CD8-positive, alpha-beta memory T cell (primary cell): ENCODE data around the gene TBPL2. TPM values are rescaled to one million over a fixed set of nuclear protein-coding genes. Genes with fewer than 3 reads are reported as not detected.
A peak's percentile ranks its signal among the peaks of the same experiment; 100 is the strongest.

ENCODE experiments used
- CTCF ChIA-PET: fragments of 350-600 bp; sonication (Branson Sonifier 250); formaldehyde crosslinking; loops from one replicate; lab custom pipeline; 2021; ENCODE audit warnings: antibody characterized with exemption; lab: Charles Lee
- POLR2A ChIA-PET: fragments of 350-600 bp; sonication (Branson Sonifier 250); formaldehyde crosslinking; loops from one replicate; lab custom pipeline; 2021; ENCODE audit warnings: antibody characterized with exemption; lab: Charles Lee
- DNase-seq, 5 donors: peaks; one replicate each; pipeline versions ENCODE4 v3.0.0 to v3.0.0-alpha.2; 2020 to 2022; ENCODE audit warnings: mixed read lengths in 1 of 5
- H3K27ac ChIP-seq: one replicate; pipeline ENCODE4 v1.7.0; 2013; ENCODE audit warnings: low read depth, mild to moderate bottlenecking, low read length, moderate library complexity
- H3K27me3 ChIP-seq: 2 replicates; pipeline ENCODE4 v1.7.0; 2013; ENCODE audit warnings: low read length, mild to moderate bottlenecking; ENCODE audit not compliant: insufficient read depth, poor library complexity, severe bottlenecking
- H3K36me3 ChIP-seq: 2 replicates; pipeline ENCODE4 v1.7.0; 2013; ENCODE audit warnings: mild to moderate bottlenecking, low read length, moderate library complexity; ENCODE audit not compliant: insufficient read depth
- H3K4me1 ChIP-seq: 2 replicates; pipeline ENCODE4 v1.7.0; 2013; ENCODE audit warnings: mild to moderate bottlenecking, low read length, moderate library complexity; ENCODE audit not compliant: insufficient read depth
- H3K4me3 ChIP-seq: 2 replicates; pipeline ENCODE4 v1.7.0; 2013; ENCODE audit warnings: mild to moderate bottlenecking, low read length
- H3K9me3 ChIP-seq: 2 replicates; pipeline ENCODE4 v1.7.0; 2013; ENCODE audit warnings: mild to moderate bottlenecking, low read length
- H3K27ac Mint-ChIP-seq, 8 donors: one replicate each; pipeline ENCODE4 v1.8.0; 2020 to 2021; ENCODE audit warnings: mixed read lengths in 8 of 8, mild to moderate bottlenecking in 6 of 8, inconsistent platforms in 3 of 8, moderate library complexity in 3 of 8
- H3K27me3 Mint-ChIP-seq, 2 donors: one replicate each; pipeline ENCODE4 v1.8.0; 2020 to 2021; ENCODE audit warnings: mixed read lengths in 2 of 2, mild to moderate bottlenecking in 1 of 2, moderate library complexity in 1 of 2
- H3K36me3 Mint-ChIP-seq, 3 donors: one replicate each; pipeline ENCODE4 v1.8.0; 2020 to 2021; ENCODE audit warnings: mixed read lengths in 3 of 3, inconsistent platforms in 1 of 3, mild to moderate bottlenecking in 1 of 3
- H3K4me1 Mint-ChIP-seq, 3 donors: one replicate each; pipeline ENCODE4 v1.8.0; 2020 to 2021; ENCODE audit warnings: mixed read lengths in 3 of 3, inconsistent platforms in 1 of 3, mild to moderate bottlenecking in 1 of 3
- H3K4me3 Mint-ChIP-seq, 7 donors: one replicate each; pipeline ENCODE4 v1.8.0; 2020 to 2021; ENCODE audit warnings: mixed read lengths in 7 of 7, mild to moderate bottlenecking in 6 of 7, moderate library complexity in 4 of 7, inconsistent platforms in 2 of 7
- H3K9me3 Mint-ChIP-seq, 5 donors: one replicate each; pipeline ENCODE4 v1.8.0; 2020 to 2022; ENCODE audit warnings: mixed read lengths in 5 of 5, mild to moderate bottlenecking in 3 of 5, moderate library complexity in 2 of 5, inconsistent platforms in 1 of 5
- polyA plus RNA-seq: library from polyadenylated mRNA; unstranded; fragments of 300-500 nt; fragmentation: Illumina TruSeq; gene quantifications from one replicate; pipeline ENCODE4 v1.2.3, GENCODE V29; 2021
- total RNA-seq, 2 experiments: library from RNA; stranded (reverse); gene quantifications; one replicate each; pipeline ENCODE4 v1.2.3, GENCODE V29; 2021

The TBPL2 gene
- total and polyA plus RNA-seq, 3 experiments from 2014 or later, result not detected

GRCh38 chr14:55399183-55399582 lies 41.2 kb downstream of the TBPL2 start:
- DNase-seq, result no peak
- ChIA-PET POLR2A (no interaction called here), CTCF (no interaction called here)
- peaks cover 0 to 33% (median 19%) of the 10 kb centered on the region in 3 donors for H3K36me3 Mint-ChIP-seq
- Histone ChIP-seq H3K4me1 (peaks cover 4% of the 10 kb centered on the region), H3K36me3 (no peaks in the 10 kb centered on the region), H3K27me3 (no peaks in the 10 kb centered on the region), H3K9me3 (no peaks in the 10 kb centered on the region), H3K4me3 (no peak overlapping the region), H3K27ac (no peak overlapping the region)
- H3K4me1 Mint-ChIP-seq, result peaks cover 14 to 45% (median 39%) of the 10 kb centered on the region in 3 donors
- H3K27ac Mint-ChIP-seq, result no peak overlapping the region
- no peak overlapping the region for H3K4me3 Mint-ChIP-seq
- H3K27me3 Mint-ChIP-seq, result no peaks in the 10 kb centered on the region
- no peaks in the 10 kb centered on the region for H3K9me3 Mint-ChIP-seq

DNA sequence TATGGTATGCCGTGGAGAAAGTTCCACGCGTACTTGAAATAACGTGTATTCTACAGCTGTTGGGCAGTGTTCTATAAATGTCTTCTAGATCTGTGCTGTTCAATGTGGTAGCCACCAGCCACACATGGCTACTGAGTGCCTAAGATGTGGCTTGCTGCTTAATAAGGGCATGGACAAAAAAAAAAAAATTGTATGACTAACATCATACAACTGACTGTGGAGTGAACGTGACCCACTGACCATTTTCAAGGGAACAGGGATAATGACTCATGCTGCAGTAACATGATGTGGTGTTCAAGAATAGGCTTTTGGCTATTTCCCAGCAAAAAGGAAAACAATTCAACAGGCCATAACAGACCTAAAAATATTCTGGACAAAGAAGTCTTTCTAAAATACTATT lies 41.7 kb downstream of the TBPL2 start:
- ChIA-PET CTCF (no interaction called here), POLR2A (no interaction called here)
- no peaks in the 10 kb centered on the region for H3K36me3 ChIP-seq
- Mint-ChIP-seq H3K4me1 (peaks cover 11 to 41% (median 35%) of the 10 kb centered on the region in 3 donors), H3K27ac (no peak overlapping the region), H3K27me3 (no peaks in the 10 kb centered on the region), H3K9me3 (no peaks in the 10 kb centered on the region), H3K4me3 (no peak overlapping the region), H3K36me3 (peaks cover 0 to 34% (median 19%) of the 10 kb centered on the region in 3 donors)
- no peak overlapping the region for H3K4me3 ChIP-seq
- no peak for DNase-seq
- no peaks in the 10 kb centered on the region for H3K9me3 ChIP-seq
- no peaks in the 10 kb centered on the region for H3K27me3 ChIP-seq
- H3K4me1 ChIP-seq, result no peaks in the 10 kb centered on the region
- H3K27ac ChIP-seq, result no peak overlapping the region

GRCh38 chr14:55389330-55389729 lies 51.1 kb downstream of the TBPL2 start:
- Mint-ChIP-seq H3K27ac (peak overlapping the region in 3 of 8 donors; percentile 2 to 52 (median 39)), H3K4me3 (no peak overlapping the region), H3K36me3 (peaks cover 14 to 70% (median 16%) of the 10 kb centered on the region in 3 donors), H3K9me3 (no peaks in the 10 kb centered on the region), H3K4me1 (peaks cover 17 to 30% (median 23%) of the 10 kb centered on the region in 3 donors), H3K27me3 (no peaks in the 10 kb centered on the region)
- no peaks in the 10 kb centered on the region for H3K9me3 ChIP-seq
- ChIA-PET CTCF (no interaction called here), POLR2A (no interaction called here)
- peaks cover 16% of the 10 kb centered on the region for H3K36me3 ChIP-seq
- no peak overlapping the region for H3K4me3 ChIP-seq
- peaks cover 5% of the 10 kb centered on the region for H3K4me1 ChIP-seq
- DNase-seq, result no peak
- no peak overlapping the region for H3K27ac ChIP-seq
- no peaks in the 10 kb centered on the region for H3K27me3 ChIP-seq

- Histone ChIP-seq H3K4me3 (no peak overlapping the region), H3K4me1 (peaks cover 5% of the 10 kb centered on the region), H3K27ac (no peak overlapping the region), H3K36me3 (peaks cover 16% of the 10 kb centered on the region), H3K27me3 (no peaks in the 10 kb centered on the region), H3K9me3 (no peaks in the 10 kb centered on the region)
- Mint-ChIP-seq H3K27me3 (no peaks in the 10 kb centered on the region), H3K4me1 (peaks cover 17 to 33% (median 23%) of the 10 kb centered on the region in 3 donors), H3K27ac (peak overlapping the region in 3 of 8 donors; percentile 17 to 69 (median 67)), H3K4me3 (no peak overlapping the region), H3K36me3 (peaks cover 16 to 77% (median 16%) of the 10 kb centered on the region in 3 donors), H3K9me3 (no peaks in the 10 kb centered on the region)
- ChIA-PET POLR2A (no interaction called here), CTCF (interaction anchor here (1.2 kb wide), 1 partner anchor 17 kb away, joined by 3 read pairs; no protein-coding TSS in a partner anchor)
- no peak for DNase-seq
These were observed 52.3 kb downstream of the TBPL2 start for GRCh38 chr14:55388160-55388559.

GRCh38 chr14:55387121-55387520 lies 53.3 kb downstream of the TBPL2 start:
- peak overlapping the region in 2 of 7 donors; percentile 2 to 56 for H3K4me3 Mint-ChIP-seq
- H3K27ac ChIP-seq, result no peak overlapping the region
- DNase-seq, result no peak
- H3K4me1 ChIP-seq, result peaks cover 5% of the 10 kb centered on the region
- no peaks in the 10 kb centered on the region for H3K9me3 ChIP-seq
- ChIA-PET CTCF (no interaction called here), POLR2A (no interaction called here)
- H3K4me3 ChIP-seq, result no peak overlapping the region
- no peaks in the 10 kb centered on the region for H3K9me3 Mint-ChIP-seq
- H3K36me3 ChIP-seq, result peaks cover 16% of the 10 kb centered on the region
- peaks cover 17 to 33% (median 23%) of the 10 kb centered on the region in 3 donors for H3K4me1 Mint-ChIP-seq
- H3K27me3 Mint-ChIP-seq, result no peaks in the 10 kb centered on the region
- peak overlapping the region in 7 of 8 donors; percentile 8 to 97 (median 62) for H3K27ac Mint-ChIP-seq
- H3K27me3 ChIP-seq, result no peaks in the 10 kb centered on the region
- peaks cover 16 to 80% (median 18%) of the 10 kb centered on the region in 3 donors for H3K36me3 Mint-ChIP-seq

- no peak overlapping the region for H3K27ac ChIP-seq
- peak overlapping the region; percentile 1 to 69 (median 39) for H3K4me3 Mint-ChIP-seq
These were observed 54.2 kb downstream of the TBPL2 start for GRCh38 chr14:55386037-55386808.

GRCh38 chr14:55384536-55384935 lies 55.9 kb downstream of the TBPL2 start:
- Histone ChIP-seq H3K27ac (no peak overlapping the region), H3K4me3 (no peak overlapping the region), H3K4me1 (peaks cover 5% of the 10 kb centered on the region), H3K9me3 (no peaks in the 10 kb centered on the region), H3K36me3 (peaks cover 25% of the 10 kb centered on the region), H3K27me3 (no peaks in the 10 kb centered on the region)
- CTCF ChIA-PET, result interaction anchor here (1.0 kb wide), 1 partner anchor 114 kb away, joined by 4 read pairs; no protein-coding TSS in a partner anchor
- POLR2A ChIA-PET, result no interaction called here
- Mint-ChIP-seq H3K9me3 (no peaks in the 10 kb centered on the region), H3K36me3 (peaks cover 21 to 87% (median 22%) of the 10 kb centered on the region in 3 donors), H3K4me1 (peaks cover 17 to 33% (median 23%) of the 10 kb centered on the region in 3 donors), H3K27ac (peak overlapping the region in 7 of 8 donors; percentile 4 to 75 (median 38)), H3K27me3 (no peaks in the 10 kb centered on the region), H3K4me3 (no peak overlapping the region)
- DNase-seq, result no peak

More at GRCh38 chr14:55386037-55386808, 54.2 kb downstream of the TBPL2 start:
- Histone ChIP-seq H3K36me3 (peaks cover 17% of the 10 kb centered on the region), H3K4me3 (no peak overlapping the region), H3K9me3 (no peaks in the 10 kb centered on the region), H3K4me1 (peaks cover 5% of the 10 kb centered on the region), H3K27me3 (no peaks in the 10 kb centered on the region)
- Mint-ChIP-seq H3K27ac (peak overlapping the region; percentile 62 to 95 (median 86)), H3K9me3 (no peaks in the 10 kb centered on the region), H3K27me3 (no peaks in the 10 kb centered on the region), H3K36me3 (peaks cover 18 to 84% (median 21%) of the 10 kb centered on the region in 3 donors), H3K4me1 (peaks cover 17 to 33% (median 23%) of the 10 kb centered on the region in 3 donors)
- no peak for DNase-seq
- POLR2A ChIA-PET, result no interaction called here
- CTCF ChIA-PET, result no interaction called here

DNA sequence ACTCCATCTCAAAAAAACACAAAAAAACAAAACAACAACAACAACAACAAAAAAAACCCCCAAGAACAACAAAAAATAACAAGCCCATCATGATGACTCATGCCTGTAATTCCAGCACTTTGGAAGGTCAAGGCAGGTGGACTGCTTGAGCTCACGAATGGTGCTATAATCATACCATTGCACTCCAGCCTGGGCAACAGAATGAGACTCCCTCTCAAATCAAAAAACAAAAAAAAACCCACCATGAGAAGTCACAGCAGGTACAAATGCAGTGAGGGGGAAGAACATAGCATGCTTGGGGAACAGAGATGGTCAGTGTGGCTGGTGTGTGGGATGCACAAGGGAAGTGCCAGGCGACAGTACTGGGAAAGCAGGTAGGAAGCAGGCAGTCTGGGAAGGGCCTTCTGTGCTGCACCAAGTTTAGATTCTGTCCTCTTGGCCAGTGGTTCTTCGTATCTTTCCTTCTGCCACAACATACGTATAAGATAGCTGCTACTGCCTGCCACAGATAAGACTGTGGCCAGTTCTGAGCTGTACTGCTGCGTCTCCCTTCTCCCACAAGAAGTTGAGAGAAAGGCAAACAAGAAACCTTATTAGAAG lies 56.8 kb downstream of the TBPL2 start:
- no peak for DNase-seq
- Mint-ChIP-seq H3K9me3 (no peaks in the 10 kb centered on the region), H3K36me3 (peaks cover 17 to 84% (median 18%) of the 10 kb centered on the region in 3 donors), H3K4me1 (peaks cover 17 to 33% (median 23%) of the 10 kb centered on the region in 3 donors), H3K27me3 (no peaks in the 10 kb centered on the region), H3K4me3 (no peak overlapping the region), H3K27ac (peak overlapping the region in 3 of 8 donors; percentile 10 to 59 (median 25))
- Histone ChIP-seq H3K4me3 (no peak overlapping the region), H3K4me1 (peaks cover 5% of the 10 kb centered on the region), H3K9me3 (no peaks in the 10 kb centered on the region), H3K27me3 (no peaks in the 10 kb centered on the region), H3K27ac (peak overlapping the region; percentile 44), H3K36me3 (peaks cover 17% of the 10 kb centered on the region)
- CTCF ChIA-PET, result interaction anchor here (1.0 kb wide), 1 partner anchor 113 kb away, joined by 4 read pairs; no protein-coding TSS in a partner anchor
- POLR2A ChIA-PET, result interaction anchor here (0.5 kb wide), 1 partner anchor 50 kb away, joined by 4 read pairs; no protein-coding TSS in a partner anchor
